Lung (tissue), 12 donors: Measurements from ENCODE around the gene LIMA1. TPM values are rescaled to one million over a fixed set of nuclear protein-coding genes. Genes with fewer than 3 reads are reported as not detected.

Experiments used
- ATAC-seq: fragments of 200-7000 bp; cut with Tn5 transposase; one replicate; pipeline ENCODE4 v1.9.1; 2020; ENCODE audit warnings: moderate number of reproducible peaks; ENCODE audit not compliant: insufficient read depth, low FRiP score
- DNase-seq, 3 donors: peaks; one replicate each; pipeline ENCODE4 v3.0.0-alpha.2; 2013 to 2017
- H3K27ac ChIP-seq, 2 donors: one replicate each; pipeline ENCODE4 v1.5.1; 2013; ENCODE audit warnings: mild to moderate bottlenecking in 2 of 2, moderate library complexity in 2 of 2, control low read depth in 1 of 2, inconsistent platforms in 1 of 2, low read depth in 1 of 2, low read length in 1 of 2
- H3K27me3 ChIP-seq, 3 donors: one replicate each; pipeline ENCODE4 v1.5.1; 2013; ENCODE audit warnings: low read length in 2 of 3; ENCODE audit not compliant: control insufficient read depth in 3 of 3, insufficient read depth in 3 of 3
- H3K36me3 ChIP-seq, 4 donors: one replicate each; pipeline ENCODE4 v1.5.1; 2013; ENCODE audit warnings: low read length in 4 of 4, mild to moderate bottlenecking in 1 of 4, moderate library complexity in 1 of 4; ENCODE audit not compliant: control insufficient read depth in 4 of 4, insufficient read depth in 4 of 4
- H3K4me1 ChIP-seq, 5 donors: one replicate each; pipeline ENCODE4 v1.5.1; 2013; ENCODE audit warnings: low read length in 5 of 5, mild to moderate bottlenecking in 2 of 5, moderate library complexity in 1 of 5; ENCODE audit not compliant: control insufficient read depth in 5 of 5, insufficient read depth in 5 of 5
- H3K4me3 ChIP-seq: one replicate; pipeline ENCODE4 v1.5.1; 2013; ENCODE audit warnings: mild to moderate bottlenecking, control low read depth, moderate library complexity
- H3K9ac ChIP-seq, 2 donors: one replicate each; pipeline ENCODE4 v1.5.1; 2013; ENCODE audit warnings: low read length in 2 of 2, control low read depth in 1 of 2; ENCODE audit not compliant: insufficient read depth in 1 of 2
- H3K9me3 ChIP-seq, 4 donors: one replicate each; pipeline ENCODE4 v1.5.1; 2013; ENCODE audit warnings: low read length in 3 of 4, mild to moderate bottlenecking in 1 of 4, moderate library complexity in 1 of 4; ENCODE audit not compliant: control insufficient read depth in 4 of 4, insufficient read depth in 3 of 4
- WGBS, 2 donors: extraction: QIAGEN DNeasy Blood & Tissue Kit; methylation state at CpG; one replicate each; pipeline ENCODE4 v1.1.7; 2013; 5-methylcytosine and 5-hydroxymethylcytosine counted together
- polyA plus RNA-seq, 2 donors: library from polyadenylated mRNA; stranded (reverse); fragments of 200-250 nt; gene quantifications; one replicate each; pipeline ENCODE4 v1.2.1, GENCODE V29; 2013
- total RNA-seq, 2 donors: library from RNA; depleted of rRNA in 1 of 2; stranded (reverse); fragments of >200 nt in 1 of 2; gene quantifications; one replicate each; pipeline ENCODE4 v1.2.1, GENCODE V29; 2014 to 2021
- TF ChIP-seq, protein P1 (sequence below): IDR thresholded peaks from 2 replicates; pipeline ENCODE4 v1.5.1; 2012; ENCODE audit warnings: mild to moderate bottlenecking; ENCODE audit errors: control extremely low read depth, extremely low read depth
- donor health status: control.
- donor health status: control.
- donor health status: Bipolar disorder and iron deficiency.
- donor health status: healthy.
- donor health status: DM: yes; HTN: yes; CAD: no.

LIMA1 gene
- total and polyA plus RNA-seq, 4 donors, result 25.0 to 69.7 (median 45.7) TPM

GRCh38 chr12:50251619-50252252 lies 31.6 kb downstream of the LIMA1 start:
- DNase-seq (peak in 1 of 3 donors; percentile 27), ATAC-seq (no peak)
- H3K4me3 ChIP-seq, result no peak overlapping the region
- H3K9me3 ChIP-seq, result no peaks in the 10 kb centered on the region
- peaks cover 0 to 3% (median 0%) of the 10 kb centered on the region in 5 donors for H3K4me1 ChIP-seq
- H3K36me3 ChIP-seq, result peaks cover 0 to 4% (median 2%) of the 10 kb centered on the region in 4 donors
- WGBS, 2 donors, result 73 to 76% methylated on average over 6 of the region's 6 CpGs
- TF ChIP-seq, protein P1, sequence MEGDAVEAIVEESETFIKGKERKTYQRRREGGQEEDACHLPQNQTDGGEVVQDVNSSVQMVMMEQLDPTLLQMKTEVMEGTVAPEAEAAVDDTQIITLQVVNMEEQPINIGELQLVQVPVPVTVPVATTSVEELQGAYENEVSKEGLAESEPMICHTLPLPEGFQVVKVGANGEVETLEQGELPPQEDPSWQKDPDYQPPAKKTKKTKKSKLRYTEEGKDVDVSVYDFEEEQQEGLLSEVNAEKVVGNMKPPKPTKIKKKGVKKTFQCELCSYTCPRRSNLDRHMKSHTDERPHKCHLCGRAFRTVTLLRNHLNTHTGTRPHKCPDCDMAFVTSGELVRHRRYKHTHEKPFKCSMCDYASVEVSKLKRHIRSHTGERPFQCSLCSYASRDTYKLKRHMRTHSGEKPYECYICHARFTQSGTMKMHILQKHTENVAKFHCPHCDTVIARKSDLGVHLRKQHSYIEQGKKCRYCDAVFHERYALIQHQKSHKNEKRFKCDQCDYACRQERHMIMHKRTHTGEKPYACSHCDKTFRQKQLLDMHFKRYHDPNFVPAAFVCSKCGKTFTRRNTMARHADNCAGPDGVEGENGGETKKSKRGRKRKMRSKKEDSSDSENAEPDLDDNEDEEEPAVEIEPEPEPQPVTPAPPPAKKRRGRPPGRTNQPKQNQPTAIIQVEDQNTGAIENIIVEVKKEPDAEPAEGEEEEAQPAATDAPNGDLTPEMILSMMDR, result no peak
- no peak overlapping the region for H3K9ac ChIP-seq
- no peaks in the 10 kb centered on the region for H3K27me3 ChIP-seq
- no peak overlapping the region for H3K27ac ChIP-seq

GRCh38 chr12:50249464-50250182 lies 33.7 kb downstream of the LIMA1 start:
- TF ChIP-seq, protein P1, result no peak
- peaks cover 0 to 4% (median 2%) of the 10 kb centered on the region in 4 donors for H3K36me3 ChIP-seq
- no peak overlapping the region for H3K9ac ChIP-seq
- H3K4me1 ChIP-seq, result peaks cover 0 to 4% (median 0%) of the 10 kb centered on the region in 5 donors
- peak overlapping the region in 1 of 2 donors; percentile 17 for H3K27ac ChIP-seq
- H3K9me3 ChIP-seq, result no peaks in the 10 kb centered on the region
- DNase-seq, result no peak
- ATAC-seq, result no peak
- H3K4me3 ChIP-seq, result no peak overlapping the region
- WGBS, 2 donors, result 64 to 88% methylated on average over 5 of the region's 5 CpGs
- H3K27me3 ChIP-seq, result no peaks in the 10 kb centered on the region

GRCh38 chr12:50248883-50249282 lies 34.4 kb downstream of the LIMA1 start:
- TF ChIP-seq, protein P1, result no peak
- no peaks in the 10 kb centered on the region for H3K27me3 ChIP-seq
- H3K4me1 ChIP-seq, result peaks cover 0 to 3% (median 0%) of the 10 kb centered on the region in 5 donors
- H3K9ac ChIP-seq, result no peak overlapping the region
- no peak overlapping the region for H3K27ac ChIP-seq
- DNase-seq (no peak), ATAC-seq (no peak)
- WGBS, 2 donors, result 92 to 100% methylated on average over 2 of the region's 2 CpGs
- no peaks in the 10 kb centered on the region for H3K9me3 ChIP-seq
- H3K4me3 ChIP-seq, result no peak overlapping the region
- peaks cover 0 to 4% (median 2%) of the 10 kb centered on the region in 4 donors for H3K36me3 ChIP-seq
